Endothelial cell of umbilical vein (primary cell): ENCODE measurements around the gene PVR.

Experiments used
- EZH2 ChIP-seq: IDR thresholded peaks from 2 replicates; pipeline ENCODE4 v1.6.1; 2012; ENCODE audit warnings: borderline replicate concordance, low read depth, mild to moderate bottlenecking, moderate library complexity, low read length, inconsistent platforms; ENCODE audit not compliant: severe bottlenecking
- POLR2A ChIP-seq: IDR thresholded peaks from 2 replicates; pipeline ENCODE4 v1.6.1; 2012; ENCODE audit warnings: low read depth, mild to moderate bottlenecking, control low read depth, low read length
- POLR2AphosphoS5 ChIP-seq: IDR thresholded peaks from 2 replicates; pipeline ENCODE4 v1.6.1; 2012; ENCODE audit warnings: low read depth, mild to moderate bottlenecking, control low read depth, low read length, moderate library complexity; ENCODE audit not compliant: insufficient read depth
- TF ChIP-seq, protein P1 (sequence below), 2 donors: IDR thresholded peaks; 1 replicate in 1 of 2; 2 replicates in 1 of 2; pipeline ENCODE4 v1.5.1; 2011; ENCODE audit warnings: low read length in 2 of 2, mild to moderate bottlenecking in 2 of 2, moderate library complexity in 2 of 2, control low read depth in 1 of 2, inconsistent platforms in 1 of 2, low read depth in 1 of 2; ENCODE audit not compliant: insufficient read depth in 1 of 2; ENCODE audit errors: extremely low read depth in 1 of 2
- TF ChIP-seq, protein P2 (sequence below): IDR thresholded peaks from 2 replicates; pipeline ENCODE4 v1.6.1; 2011; ENCODE audit not compliant: insufficient read depth, insufficient read length

DNA sequence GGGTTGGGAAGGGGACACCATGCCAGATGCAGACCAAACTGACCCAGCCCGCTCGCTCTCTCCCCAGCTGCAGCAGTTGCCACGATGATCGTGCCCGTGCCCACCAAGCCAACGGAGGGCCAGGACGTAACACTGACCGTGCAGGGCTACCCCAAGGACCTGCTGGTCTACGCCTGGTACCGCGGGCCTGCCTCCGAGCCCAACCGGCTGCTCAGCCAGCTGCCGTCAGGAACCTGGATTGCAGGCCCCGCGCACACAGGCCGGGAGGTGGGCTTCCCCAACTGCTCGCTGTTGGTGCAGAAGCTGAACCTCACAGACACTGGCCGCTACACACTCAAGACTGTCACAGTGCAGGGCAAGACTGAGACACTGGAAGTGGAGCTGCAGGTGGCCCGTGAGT lies 64.1 kb downstream of the PVR start:
- TF ChIP-seq, protein P1, sequence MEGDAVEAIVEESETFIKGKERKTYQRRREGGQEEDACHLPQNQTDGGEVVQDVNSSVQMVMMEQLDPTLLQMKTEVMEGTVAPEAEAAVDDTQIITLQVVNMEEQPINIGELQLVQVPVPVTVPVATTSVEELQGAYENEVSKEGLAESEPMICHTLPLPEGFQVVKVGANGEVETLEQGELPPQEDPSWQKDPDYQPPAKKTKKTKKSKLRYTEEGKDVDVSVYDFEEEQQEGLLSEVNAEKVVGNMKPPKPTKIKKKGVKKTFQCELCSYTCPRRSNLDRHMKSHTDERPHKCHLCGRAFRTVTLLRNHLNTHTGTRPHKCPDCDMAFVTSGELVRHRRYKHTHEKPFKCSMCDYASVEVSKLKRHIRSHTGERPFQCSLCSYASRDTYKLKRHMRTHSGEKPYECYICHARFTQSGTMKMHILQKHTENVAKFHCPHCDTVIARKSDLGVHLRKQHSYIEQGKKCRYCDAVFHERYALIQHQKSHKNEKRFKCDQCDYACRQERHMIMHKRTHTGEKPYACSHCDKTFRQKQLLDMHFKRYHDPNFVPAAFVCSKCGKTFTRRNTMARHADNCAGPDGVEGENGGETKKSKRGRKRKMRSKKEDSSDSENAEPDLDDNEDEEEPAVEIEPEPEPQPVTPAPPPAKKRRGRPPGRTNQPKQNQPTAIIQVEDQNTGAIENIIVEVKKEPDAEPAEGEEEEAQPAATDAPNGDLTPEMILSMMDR (IDR thresholded peaks at IDR 0.05; ENCODE audit: extremely low read depth in 1 of 2, insufficient read depth in 1 of 2, low read depth in 1 of 2, low read length in 2 of 2), result no peak
- no peak for TF ChIP-seq POLR2A
- no peak for TF ChIP-seq EZH2
- TF ChIP-seq, protein P2, sequence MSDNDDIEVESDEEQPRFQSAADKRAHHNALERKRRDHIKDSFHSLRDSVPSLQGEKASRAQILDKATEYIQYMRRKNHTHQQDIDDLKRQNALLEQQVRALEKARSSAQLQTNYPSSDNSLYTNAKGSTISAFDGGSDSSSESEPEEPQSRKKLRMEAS, result no peak
- no peak for TF ChIP-seq POLR2AphosphoS5
